ENCODE data around the gene RFX3.

RFX3 gene

GRCh38 chr9:3359048-3359692 lies 166.6 kb downstream of the RFX3 start:
- no peak for DNase-seq (ENCODE audit: low read depth, low spot score)
- WGBS (ENCODE audit: insufficient coverage, insufficient read length): no CpG with 5 or more reads among the region's 5 CpGs
- Histone ChIP-seq H3K36me3 (ENCODE audit: control insufficient read depth, insufficient read depth, low read length) (no peaks in the 10 kb centered on the region), H3K9me3 (ENCODE audit: control insufficient read depth, insufficient read depth, low read length) (no peaks in the 10 kb centered on the region), H3K27ac (ENCODE audit: low read length) (no peak overlapping the region), H3K27me3 (ENCODE audit: control insufficient read depth, insufficient read depth, low read length) (no peaks in the 10 kb centered on the region), H3K4me3 (ENCODE audit: low read length) (no peak overlapping the region), H3K4me1 (ENCODE audit: control insufficient read depth, insufficient read depth, low read length) (no peaks in the 10 kb centered on the region)

- H3K36me3 ChIP-seq (ENCODE audit: control insufficient read depth, insufficient read depth, low read length): no peaks in the 10 kb centered on the region; the same call in 1 of the 2 replicates
- no peak overlapping the region for H3K4me3 ChIP-seq (ENCODE audit: low read length)
- no peaks in the 10 kb centered on the region for H3K27me3 ChIP-seq (ENCODE audit: control insufficient read depth, insufficient read depth, low read length)
- no peaks in the 10 kb centered on the region for H3K9me3 ChIP-seq (ENCODE audit: control insufficient read depth, insufficient read depth, low read length)
- H3K27ac ChIP-seq (ENCODE audit: low read length): no peak overlapping the region
- DNase-seq (ENCODE audit: low read depth, low spot score): no peak
- no peaks in the 10 kb centered on the region for H3K4me1 ChIP-seq (ENCODE audit: control insufficient read depth, insufficient read depth, low read length)
- no CpG with 5 or more reads among the region's 3 CpGs for WGBS (ENCODE audit: insufficient coverage, insufficient read length)
These were observed 177.6 kb downstream of the RFX3 start for GRCh38 chr9:3348169-3348568.

DNA sequence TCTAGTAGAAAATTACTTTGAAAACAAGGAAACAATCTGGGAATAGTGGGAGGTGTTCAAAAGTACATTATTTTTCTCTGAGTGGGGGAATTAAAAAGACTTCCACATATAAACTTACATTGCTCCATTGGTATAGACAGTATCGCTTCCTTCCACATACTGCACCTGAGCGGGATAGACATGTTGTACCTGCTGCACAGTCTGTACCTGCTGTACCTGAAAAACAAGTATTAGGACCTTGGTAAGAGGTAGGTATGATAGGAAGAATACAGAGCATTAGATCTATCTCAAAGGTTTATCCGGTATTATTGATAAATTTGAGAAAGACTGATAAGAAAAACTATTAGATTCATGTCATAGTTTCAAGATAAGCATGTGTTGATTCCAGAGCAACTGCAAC lies 179.3 kb downstream of the RFX3 start:
- no peak overlapping the region for H3K4me3 ChIP-seq (ENCODE audit: low read length)
- no peaks in the 10 kb centered on the region for H3K36me3 ChIP-seq (ENCODE audit: control insufficient read depth, insufficient read depth, low read length)
- H3K4me1 ChIP-seq (ENCODE audit: control insufficient read depth, insufficient read depth, low read length): no peaks in the 10 kb centered on the region
- WGBS (ENCODE audit: insufficient coverage, insufficient read length): no CpG with 5 or more reads among the region's 3 CpGs
- H3K27ac ChIP-seq (ENCODE audit: low read length): no peak overlapping the region
- no peaks in the 10 kb centered on the region for H3K27me3 ChIP-seq (ENCODE audit: control insufficient read depth, insufficient read depth, low read length)
- DNase-seq (ENCODE audit: low read depth, low spot score): no peak
- H3K9me3 ChIP-seq (ENCODE audit: control insufficient read depth, insufficient read depth, low read length): no peaks in the 10 kb centered on the region

GRCh38 chr9:3343671-3344070 lies 182.1 kb downstream of the RFX3 start:
- Histone ChIP-seq H3K4me3 (ENCODE audit: low read length) (no peak overlapping the region), H3K36me3 (ENCODE audit: control insufficient read depth, insufficient read depth, low read length) (no peaks in the 10 kb centered on the region), H3K27ac (ENCODE audit: low read length) (no peak overlapping the region), H3K4me1 (ENCODE audit: control insufficient read depth, insufficient read depth, low read length) (no peaks in the 10 kb centered on the region), H3K9me3 (ENCODE audit: control insufficient read depth, insufficient read depth, low read length) (no peaks in the 10 kb centered on the region), H3K27me3 (ENCODE audit: control insufficient read depth, insufficient read depth, low read length) (no peaks in the 10 kb centered on the region)
- DNase-seq (ENCODE audit: low read depth, low spot score): no peak

DNA sequence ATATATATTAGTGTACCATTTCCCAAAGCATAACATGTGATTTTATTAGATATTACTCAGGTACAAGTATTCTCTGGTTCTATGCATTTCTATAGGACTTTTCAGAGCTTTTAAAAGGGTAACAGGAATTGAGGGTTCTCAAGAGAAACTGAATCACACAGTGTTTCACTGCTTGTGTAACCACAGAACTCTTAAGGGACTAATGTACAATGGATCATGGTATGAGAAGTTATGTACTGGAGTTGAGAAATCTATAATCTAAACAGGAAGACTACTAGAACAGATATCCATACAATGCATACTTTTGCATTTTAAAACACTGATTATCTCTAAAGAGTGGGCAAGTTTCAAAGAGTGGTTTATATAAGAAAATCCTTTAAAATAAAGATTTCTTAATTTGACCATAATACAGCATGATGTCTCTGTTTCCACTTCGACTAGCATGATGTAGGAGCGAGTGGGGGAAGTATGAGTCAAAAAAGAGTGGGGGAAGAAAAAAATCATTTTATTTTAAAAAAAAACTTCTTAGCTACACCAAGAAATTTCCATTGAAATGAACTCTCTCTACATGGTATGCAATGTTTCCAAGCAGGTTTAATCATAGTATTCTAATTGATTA lies 183.5 kb downstream of the RFX3 start:
- Histone ChIP-seq H3K27me3 (ENCODE audit: control insufficient read depth, insufficient read depth, low read length) (no peaks in the 10 kb centered on the region), H3K4me1 (ENCODE audit: control insufficient read depth, insufficient read depth, low read length) (no peaks in the 10 kb centered on the region), H3K4me3 (ENCODE audit: low read length) (no peak overlapping the region), H3K9me3 (ENCODE audit: control insufficient read depth, insufficient read depth, low read length) (no peaks in the 10 kb centered on the region), H3K27ac (ENCODE audit: low read length) (no peak overlapping the region), H3K36me3 (ENCODE audit: control insufficient read depth, insufficient read depth, low read length) (no peaks in the 10 kb centered on the region)
- DNase-seq (ENCODE audit: low read depth, low spot score): no peak
- no CpG with 5 or more reads among the region's 2 CpGs for WGBS (ENCODE audit: insufficient coverage, insufficient read length)

GRCh38 chr9:3337515-3338225 lies 188.1 kb downstream of the RFX3 start:
- no peak overlapping the region for H3K27ac ChIP-seq (ENCODE audit: low read length)

GRCh38 chr9:3336951-3337350 lies 188.8 kb downstream of the RFX3 start:
- Histone ChIP-seq H3K4me3 (ENCODE audit: low read length) (no peak overlapping the region), H3K4me1 (ENCODE audit: control insufficient read depth, insufficient read depth, low read length) (no peaks in the 10 kb centered on the region; the same call in 1 of the 2 replicates), H3K27ac (ENCODE audit: low read length) (no peak overlapping the region), H3K36me3 (ENCODE audit: control insufficient read depth, insufficient read depth, low read length) (no peaks in the 10 kb centered on the region), H3K27me3 (ENCODE audit: control insufficient read depth, insufficient read depth, low read length) (no peaks in the 10 kb centered on the region), H3K9me3 (ENCODE audit: control insufficient read depth, insufficient read depth, low read length) (no peaks in the 10 kb centered on the region)
- no CpG with 5 or more reads among the region's 3 CpGs for WGBS (ENCODE audit: insufficient coverage, insufficient read length)
- DNase-seq (ENCODE audit: low read depth, low spot score): no peak

More at GRCh38 chr9:3337515-3338225, 188.1 kb downstream of the RFX3 start:
- Histone ChIP-seq H3K9me3 (ENCODE audit: control insufficient read depth, insufficient read depth, low read length) (no peaks in the 10 kb centered on the region), H3K4me1 (ENCODE audit: control insufficient read depth, insufficient read depth, low read length) (no peaks in the 10 kb centered on the region), H3K36me3 (ENCODE audit: control insufficient read depth, insufficient read depth, low read length) (no peaks in the 10 kb centered on the region), H3K4me3 (ENCODE audit: low read length) (no peak overlapping the region), H3K27me3 (ENCODE audit: control insufficient read depth, insufficient read depth, low read length) (no peaks in the 10 kb centered on the region)
- WGBS (ENCODE audit: insufficient coverage, insufficient read length): no CpG with 5 or more reads among the region's 3 CpGs
- no peak for DNase-seq (ENCODE audit: low read depth, low spot score)

DNA sequence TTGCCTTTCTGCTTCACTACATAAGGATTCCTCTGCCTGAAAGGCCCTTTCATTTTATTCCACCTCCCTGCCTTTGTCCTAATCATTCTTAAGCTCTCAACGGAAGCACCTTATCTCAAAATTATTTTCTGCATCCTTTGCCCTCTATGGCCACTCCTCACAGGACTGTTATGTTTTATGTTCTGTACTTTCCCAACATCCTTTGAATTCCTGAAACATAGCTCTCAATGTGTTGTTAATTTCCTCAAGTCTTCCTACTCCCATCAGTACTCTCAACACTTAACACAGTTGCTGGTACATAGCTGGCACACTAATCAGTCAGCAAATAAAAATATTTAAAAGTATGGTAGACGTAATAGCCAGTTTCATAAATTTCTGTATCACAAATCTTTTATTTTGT lies 193.0 kb downstream of the RFX3 start:
- Histone ChIP-seq H3K27me3 (ENCODE audit: control insufficient read depth, insufficient read depth, low read length) (no peaks in the 10 kb centered on the region), H3K4me3 (ENCODE audit: low read length) (no peak overlapping the region), H3K27ac (ENCODE audit: low read length) (no peak overlapping the region), H3K36me3 (ENCODE audit: control insufficient read depth, insufficient read depth, low read length) (no peaks in the 10 kb centered on the region), H3K4me1 (ENCODE audit: control insufficient read depth, insufficient read depth, low read length) (no peaks in the 10 kb centered on the region; the same call in 1 of the 2 replicates), H3K9me3 (ENCODE audit: control insufficient read depth, insufficient read depth, low read length) (no peaks in the 10 kb centered on the region)
- WGBS (ENCODE audit: insufficient coverage, insufficient read length): no CpG with 5 or more reads among the region's 2 CpGs
- no peak for DNase-seq (ENCODE audit: low read depth, low spot score)

- no peak for DNase-seq (ENCODE audit: low read depth, low spot score)
- no CpG with 5 or more reads among the region's 2 CpGs for WGBS (ENCODE audit: insufficient coverage, insufficient read length)
These were observed 194.0 kb downstream of the RFX3 start for GRCh38 chr9:3331801-3332200.

GRCh38 chr9:3330792-3331420 lies 194.9 kb downstream of the RFX3 start:
- H3K9me3 ChIP-seq (ENCODE audit: control insufficient read depth, insufficient read depth, low read length): no peaks in the 10 kb centered on the region
- no peak overlapping the region for H3K4me3 ChIP-seq (ENCODE audit: low read length)
- H3K36me3 ChIP-seq (ENCODE audit: control insufficient read depth, insufficient read depth, low read length): no peaks in the 10 kb centered on the region
- no peak for DNase-seq (ENCODE audit: low read depth, low spot score)
- H3K4me1 ChIP-seq (ENCODE audit: control insufficient read depth, insufficient read depth, low read length): no peaks in the 10 kb centered on the region; the same call in 1 of the 2 replicates
- H3K27me3 ChIP-seq (ENCODE audit: control insufficient read depth, insufficient read depth, low read length): no peaks in the 10 kb centered on the region
- no peak overlapping the region for H3K27ac ChIP-seq (ENCODE audit: low read length)

More at GRCh38 chr9:3331801-3332200, 194.0 kb downstream of the RFX3 start:
- no peaks in the 10 kb centered on the region for H3K27me3 ChIP-seq (ENCODE audit: control insufficient read depth, insufficient read depth, low read length)
- no peaks in the 10 kb centered on the region for H3K9me3 ChIP-seq (ENCODE audit: control insufficient read depth, insufficient read depth, low read length)
- H3K36me3 ChIP-seq (ENCODE audit: control insufficient read depth, insufficient read depth, low read length): no peaks in the 10 kb centered on the region
- no peak overlapping the region for H3K27ac ChIP-seq (ENCODE audit: low read length)
- no peaks in the 10 kb centered on the region; the same call in 1 of the 2 replicates for H3K4me1 ChIP-seq (ENCODE audit: control insufficient read depth, insufficient read depth, low read length)
- no peak overlapping the region for H3K4me3 ChIP-seq (ENCODE audit: low read length)
